H1 (cell line): Measurements from ENCODE around the gene ADRA2B. TPM values are rescaled to one million over a fixed set of nuclear protein-coding genes. Genes with fewer than 3 reads are reported as not detected.

Source experiments
- CTCF ChIA-PET: fragments of 300-600 bp; sonication (Branson Sonifier 250); formaldehyde crosslinking; loops from one replicate; lab custom pipeline; 2021; ENCODE audit not compliant: partially characterized antibody; lab: Charles Lee
- POLR2A ChIA-PET: fragments of 300-600 bp; sonication (Branson Sonifier 250); formaldehyde crosslinking; loops from one replicate; lab custom pipeline; 2021; ENCODE audit warnings: inconsistent platforms; ENCODE audit not compliant: partially characterized antibody; lab: Charles Lee
- DNase-seq, 2 experiments: peaks; one replicate each; pipeline versions ENCODE4 v3.0.0 to v3.0.0-alpha.2; 2010 to 2022; ENCODE audit warnings: low spot score in 2 of 2, low read depth in 1 of 2, mixed read lengths in 1 of 2
- FAIRE-seq: peaks from 2 replicates; lab custom pipeline; 2011; peaks lifted over from hg19 to GRCh38; lab: Jason Lieb, UNC
- H2AFZ ChIP-seq: 2 replicates; pipeline ENCODE4 v1.8.1; 2012; ENCODE audit warnings: low read length, inconsistent platforms
- H2AK5ac ChIP-seq: 2 replicates; pipeline ENCODE4 v1.6.1; 2013; ENCODE audit warnings: low read depth, low read length
- H2BK120ac ChIP-seq: replicated peaks from 2 replicates; pipeline ENCODE3; 2013; ENCODE audit warnings: low read depth, low read length, inconsistent platforms
- H2BK12ac ChIP-seq: 2 replicates; pipeline ENCODE4 v1.6.1; 2013; ENCODE audit warnings: low read depth, low read length
- H2BK15ac ChIP-seq: 2 replicates; pipeline ENCODE4 v1.6.1; 2013; ENCODE audit warnings: low read length
- H2BK20ac ChIP-seq: 2 replicates; pipeline ENCODE4 v1.6.1; 2013; ENCODE audit warnings: low read length
- H2BK5ac ChIP-seq: 2 replicates; pipeline ENCODE4 v1.6.1; 2013; ENCODE audit warnings: low read depth, low read length
- H3K14ac ChIP-seq: 2 replicates; pipeline ENCODE4 v1.6.1; 2013; ENCODE audit warnings: inconsistent platforms; ENCODE audit not compliant: insufficient read length
- H3K18ac ChIP-seq: 2 replicates; pipeline ENCODE4 v1.6.1; 2013; ENCODE audit warnings: low read length; ENCODE audit errors: extremely low read depth
- H3K23ac ChIP-seq: 2 replicates; pipeline ENCODE4 v1.6.1; 2013; ENCODE audit warnings: inconsistent platforms; ENCODE audit not compliant: insufficient read length
- H3K23me2 ChIP-seq: 2 replicates; pipeline ENCODE4 v1.6.1; 2013; ENCODE audit warnings: low read depth, low read length
- H3K27ac ChIP-seq: 2 replicates; pipeline ENCODE4 v1.6.1; 2011; ENCODE audit warnings: low read depth, low read length, inconsistent platforms
- H3K27me3 ChIP-seq, 4 experiments: replicated peaks in 1 of 4; 1 replicate in 1 of 4; 2 replicates in 3 of 4; pipeline versions ENCODE4 v1.6.1 to v1.8.1; 2011 to 2013; ENCODE audit warnings: low read length in 3 of 4, mild to moderate bottlenecking in 3 of 4, inconsistent platforms in 2 of 4, mixed read lengths in 2 of 4, moderate library complexity in 1 of 4; ENCODE audit not compliant: control insufficient read depth in 3 of 4, insufficient read depth in 3 of 4; ENCODE audit errors: extremely low read depth in 1 of 4
- H3K36me3 ChIP-seq, 4 experiments: 2 replicates each; pipeline versions ENCODE4 v1.6.1 to v1.8.1; 2011 to 2013; ENCODE audit warnings: mild to moderate bottlenecking in 4 of 4, low read length in 3 of 4, moderate library complexity in 2 of 4, control low read depth in 1 of 4, inconsistent platforms in 1 of 4; ENCODE audit not compliant: insufficient read depth in 4 of 4, control insufficient read depth in 2 of 4
- H3K4ac ChIP-seq: replicated peaks from 2 replicates; pipeline ENCODE3; 2013; ENCODE audit warnings: low read length, low read depth, mixed read lengths, inconsistent platforms; ENCODE audit not compliant: insufficient read length
- H3K4me1 ChIP-seq, 4 experiments: replicated peaks in 1 of 4; 1 replicate in 1 of 4; 2 replicates in 3 of 4; pipeline versions ENCODE4 v1.6.1 to v1.8.1; 2011 to 2013; ENCODE audit warnings: low read length in 3 of 4, inconsistent platforms in 2 of 4, mixed read lengths in 1 of 4; ENCODE audit not compliant: insufficient read depth in 4 of 4, control insufficient read depth in 3 of 4
- H3K4me2 ChIP-seq, 2 experiments: 2 replicates each; pipeline versions ENCODE4 v1.6.1 to v1.8.1; 2011 to 2013; ENCODE audit warnings: low read depth in 2 of 2, low read length in 2 of 2, control low read depth in 1 of 2, inconsistent platforms in 1 of 2, mild to moderate bottlenecking in 1 of 2; ENCODE audit not compliant: insufficient read depth in 1 of 2
- H3K4me3 ChIP-seq, 4 experiments: fragments of 200-600, 300-600 bp in 1 of 4; sonication (generic), shearing (Covaris generic), sonication (Bioruptor Twin) in 1 of 4; 2 replicates each; pipeline versions ENCODE4 v1.5.1 to v1.8.1; 2011 to 2016; ENCODE audit warnings: low read length in 4 of 4, low read depth in 3 of 4, control low read depth in 2 of 4, inconsistent platforms in 2 of 4, mild to moderate bottlenecking in 2 of 4, mixed read lengths in 1 of 4, moderate library complexity in 1 of 4; ENCODE audit not compliant: insufficient read depth in 2 of 4; ENCODE audit errors: extremely low read depth in 1 of 4
- H3K56ac ChIP-seq: replicated peaks from 2 replicates; pipeline ENCODE3; 2013; ENCODE audit warnings: low read depth, mild to moderate bottlenecking, mixed read lengths, low read length, inconsistent platforms; ENCODE audit not compliant: insufficient read length
- H3K79me1 ChIP-seq: 2 replicates; pipeline ENCODE4 v1.6.1; 2013; ENCODE audit warnings: low read depth, low read length, control low read depth
- H3K79me2 ChIP-seq, 2 experiments: 2 replicates each; pipeline versions ENCODE4 v1.6.1 to v1.8.1; 2012 to 2013; ENCODE audit warnings: low read length in 2 of 2, mild to moderate bottlenecking in 2 of 2, inconsistent platforms in 1 of 2; ENCODE audit not compliant: insufficient read depth in 2 of 2, control insufficient read depth in 1 of 2
- H3K9ac ChIP-seq, 4 experiments: replicated peaks in 1 of 4; 1 replicate in 1 of 4; 2 replicates in 3 of 4; pipeline versions ENCODE4 v1.6.1 to v1.8.1; 2011 to 2013; ENCODE audit warnings: low read depth in 3 of 4, low read length in 3 of 4, control low read depth in 2 of 4, mild to moderate bottlenecking in 2 of 4, moderate library complexity in 2 of 4, inconsistent platforms in 1 of 4; ENCODE audit errors: extremely low read depth in 1 of 4
- H3K9me3 ChIP-seq, 2 experiments: 2 replicates each; pipeline versions ENCODE4 v1.6.1 to v1.8.1; 2012 to 2013; ENCODE audit warnings: mild to moderate bottlenecking in 2 of 2, moderate library complexity in 2 of 2, control low read depth in 1 of 2, inconsistent platforms in 1 of 2, low read depth in 1 of 2, low read length in 1 of 2, mixed read lengths in 1 of 2; ENCODE audit not compliant: insufficient read depth in 2 of 2
- H4K20me1 ChIP-seq, 2 experiments: replicated peaks in 1 of 2; 2 replicates each; pipeline versions ENCODE3 to v1.8.1; 2011 to 2013; ENCODE audit warnings: inconsistent platforms in 2 of 2, low read length in 2 of 2, mild to moderate bottlenecking in 1 of 2; ENCODE audit not compliant: insufficient read depth in 2 of 2, control insufficient read depth in 1 of 2
- H4K5ac ChIP-seq: 2 replicates; pipeline ENCODE4 v1.6.1; 2013; ENCODE audit warnings: low read length, low read depth, mixed read lengths, inconsistent platforms; ENCODE audit not compliant: insufficient read length
- H4K8ac ChIP-seq: 2 replicates; pipeline ENCODE4 v1.8.0; 2013; ENCODE audit warnings: mild to moderate bottlenecking, moderate library complexity, low read length, inconsistent platforms; ENCODE audit not compliant: insufficient read depth; ENCODE audit errors: extremely low read depth
- H4K91ac ChIP-seq: replicated peaks from 2 replicates; pipeline ENCODE3; 2013; ENCODE audit warnings: low read length, mixed read lengths, inconsistent platforms; ENCODE audit not compliant: insufficient read length
- SIX5 ChIP-seq: IDR thresholded peaks from 2 replicates; pipeline ENCODE4 v1.6.1; 2011; ENCODE audit warnings: mild to moderate bottlenecking, low read depth, low read length
- SP1 ChIP-seq: IDR thresholded peaks from 2 replicates; pipeline ENCODE4 v1.6.1; 2011; ENCODE audit warnings: low read depth, low read length
- WGBS, 2 experiments: shearing (Covaris generic) in 1 of 2; methylation state at CpG; one replicate each; pipeline versions ENCODE4 v1.1.6 to v1.1.7; 2013 to 2015; ENCODE audit warnings: low lambda C conversion rate in 2 of 2, mixed read lengths in 2 of 2, inconsistent platforms in 1 of 2, low coverage in 1 of 2, missing lambda C conversion rate in 1 of 2; ENCODE audit not compliant: insufficient replicate concordance in 2 of 2, insufficient coverage in 1 of 2, insufficient read length in 1 of 2; ENCODE audit errors: extremely low coverage in 1 of 2, missing lambda C conversion rate in 1 of 2; 5-methylcytosine and 5-hydroxymethylcytosine counted together
- polyA plus RNA-seq, 7 experiments: library from polyadenylated mRNA; depleted of rRNA in 3 of 7; stranded (reverse) in 5 of 7; unstranded in 2 of 7; fragments of >200 nt in 5 of 7; fragments of 200-250 nt in 2 of 7; gene quantifications; 1 replicate in 5 of 7; 2 replicates in 1 of 7; 4 replicates in 1 of 7; pipeline versions ENCODE4 v1.2.1 to v1.2.3, GENCODE V29; 2011 to 2013; ENCODE audit warnings: missing spikeins in 2 of 7, mixed read lengths in 2 of 7
- total RNA-seq: library from RNA; stranded (reverse); fragmentation: NEBNext Ultra II Directional; extraction: Animal tissue kit (Norgen Biotek cat#: 25700); gene quantifications from 2 replicates; pipeline ENCODE4 v1.2.1, GENCODE V29; 2021

The ADRA2B gene
- total and polyA plus RNA-seq, 2 of the 8 experiments (the other 6 are each of a cell fraction or from before 2014, with no cell fraction given), result 5.8 to 6.5 TPM

DNA sequence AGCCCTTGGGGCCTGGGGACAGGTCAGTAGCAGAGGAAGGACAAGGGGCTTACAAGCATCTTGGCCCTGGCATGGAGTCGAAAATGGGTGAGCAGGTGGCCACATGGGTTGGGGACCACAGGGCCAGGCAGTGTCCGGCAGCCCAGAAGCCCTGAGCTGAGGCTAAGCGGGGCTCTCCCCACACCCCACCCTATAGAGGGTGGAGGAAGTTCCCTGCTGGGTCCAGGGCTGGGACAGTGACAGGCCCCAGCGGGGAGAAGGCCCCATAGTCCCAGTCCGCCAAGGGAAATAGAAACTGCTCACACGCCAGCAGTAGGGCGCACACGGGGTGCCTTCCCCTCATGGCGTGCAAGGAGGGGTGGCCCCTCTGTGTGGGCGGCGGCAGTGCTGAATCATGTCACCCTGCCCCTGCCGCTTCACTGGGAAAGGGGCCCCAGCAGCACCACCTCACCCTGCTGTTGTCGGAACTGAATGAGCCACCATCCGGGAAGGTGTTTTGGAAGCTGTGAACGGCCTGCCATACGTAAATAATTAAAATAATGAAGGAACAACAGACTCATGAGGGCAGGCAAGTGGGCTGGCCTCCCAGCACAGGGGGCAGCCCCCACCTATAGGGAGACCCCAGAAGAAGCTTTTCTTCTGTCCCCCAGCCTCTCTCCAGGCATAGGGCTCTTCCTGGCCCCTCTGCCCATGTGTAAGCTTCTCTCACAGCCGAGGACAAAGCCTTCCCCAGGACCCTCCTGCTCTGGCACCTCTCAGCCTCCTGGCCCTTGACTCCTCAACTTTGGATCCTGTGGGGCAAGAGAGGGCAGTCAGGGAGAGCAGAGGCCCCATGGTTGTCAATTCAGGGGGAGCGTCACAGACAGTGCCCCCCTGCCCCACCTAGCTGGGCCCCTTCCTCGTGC, 41.5 kb upstream of the ADRA2B start:
- Histone ChIP-seq H4K91ac (peak overlapping the region; percentile 47), H2BK20ac (no peak overlapping the region), H4K5ac (no peak overlapping the region), H2BK15ac (no peak overlapping the region), H3K23ac (no peak overlapping the region), H3K9ac (no peak overlapping the region), H3K18ac (peak overlapping the region; percentile 19), H2AFZ (no peak overlapping the region), H2BK5ac (0 out of 2 replicates have a peak overlapping the region, but pooled peaks have one; percentile 44), H4K8ac (no peak overlapping the region), H2AK5ac (no peak overlapping the region), H2BK120ac (no peak overlapping the region), H3K23me2 (no peaks in the 10 kb centered on the region; the same call in 1 of the 2 replicates), H3K9me3 (no peaks in the 10 kb centered on the region), H3K4me1 (peaks cover 0 to 9% (median 1%) of the 10 kb centered on the region in 4 experiments; a peak in 3 of 7 replicates), H3K4me2 (no peak overlapping the region), H2BK12ac (peak overlapping the region; percentile 60; the same call in 1 of the 2 replicates), H3K36me3 (no peaks in the 10 kb centered on the region), H3K4ac (no peak overlapping the region), H3K27me3 (no peaks in the 10 kb centered on the region; a peak in 1 of 7 replicates), H3K27ac (no peak overlapping the region), H3K79me1 (no peaks in the 10 kb centered on the region), H3K14ac (no peak overlapping the region), H3K79me2 (no peaks in the 10 kb centered on the region), H4K20me1 (no peaks in the 10 kb centered on the region), H3K4me3 (no peak overlapping the region), H3K56ac (peak overlapping the region; percentile 4)
- WGBS, 2 experiments, result 89% methylated on average over 19 of the region's 19 CpGs; no CpG with 5 or more reads in 1 of the 2 experiments
- ChIA-PET POLR2A (interaction anchor here (1.5 kb wide), 1 partner anchor 14 kb away, joined by 3 read pairs; no protein-coding TSS in a partner anchor), CTCF (interaction anchor here (1.0 to 2.9 kb wide), 5 partner anchors 11 to 41 kb away, joined by 3 to 15 read pairs (median 7); partner anchors contain the start of genes ADRA2B and ASTL)
- FAIRE-seq, result no peak
- no peak for DNase-seq
- no peak for TF ChIP-seq SIX5
- TF ChIP-seq SP1, result no peak
